Glutamatergic neuron (in vitro differentiated cells): ENCODE results near the gene DOCK1. TPM values are rescaled to one million over a fixed set of nuclear protein-coding genes. Genes with fewer than 3 reads are reported as not detected.

Source experiments
- DNase-seq: peaks from one replicate; pipeline ENCODE4 v3.0.0; 2022
- H3K27ac Mint-ChIP-seq: one replicate; pipeline ENCODE4 v1.8.0; 2020; ENCODE audit warnings: mild to moderate bottlenecking, mixed read lengths, inconsistent platforms; ENCODE audit not compliant: unreplicated experiment
- H3K27me3 Mint-ChIP-seq: one replicate; pipeline ENCODE4 v1.8.0; 2020; ENCODE audit warnings: mild to moderate bottlenecking, moderate library complexity, mixed read lengths, inconsistent platforms; ENCODE audit not compliant: unreplicated experiment
- H3K36me3 Mint-ChIP-seq: one replicate; pipeline ENCODE4 v1.8.0; 2020; ENCODE audit warnings: mild to moderate bottlenecking, mixed read lengths, inconsistent platforms; ENCODE audit not compliant: unreplicated experiment
- H3K4me1 Mint-ChIP-seq: one replicate; pipeline ENCODE4 v1.8.0; 2020; ENCODE audit warnings: mild to moderate bottlenecking, low read depth, mixed read lengths, inconsistent platforms; ENCODE audit not compliant: unreplicated experiment
- H3K4me3 Mint-ChIP-seq: one replicate; pipeline ENCODE4 v1.8.0; 2020; ENCODE audit warnings: mild to moderate bottlenecking, mixed read lengths, inconsistent platforms; ENCODE audit not compliant: unreplicated experiment
- H3K9me3 Mint-ChIP-seq: one replicate; pipeline ENCODE4 v1.8.0; 2020; ENCODE audit warnings: mild to moderate bottlenecking, moderate library complexity, mixed read lengths, inconsistent platforms; ENCODE audit not compliant: unreplicated experiment
- total RNA-seq: library from RNA; stranded (reverse); fragmentation: NEBNext Ultra II Directional; extraction: Animal tissue kit (Norgen Biotek cat#: 25700); gene quantifications from one replicate; pipeline ENCODE4 v1.2.1, GENCODE V29; 2021; ENCODE audit not compliant: unreplicated experiment
- TF ChIP-seq, protein P1 (sequence below): fragments of 200-600 bp; sonication (generic); IDR thresholded peaks from one replicate; pipeline ENCODE4 v1.5.0; 2021; ENCODE audit not compliant: partially characterized antibody, unreplicated experiment

DOCK1 gene
- total RNA-seq, 1 donor from 2014 or later: 19.7 TPM

DNA sequence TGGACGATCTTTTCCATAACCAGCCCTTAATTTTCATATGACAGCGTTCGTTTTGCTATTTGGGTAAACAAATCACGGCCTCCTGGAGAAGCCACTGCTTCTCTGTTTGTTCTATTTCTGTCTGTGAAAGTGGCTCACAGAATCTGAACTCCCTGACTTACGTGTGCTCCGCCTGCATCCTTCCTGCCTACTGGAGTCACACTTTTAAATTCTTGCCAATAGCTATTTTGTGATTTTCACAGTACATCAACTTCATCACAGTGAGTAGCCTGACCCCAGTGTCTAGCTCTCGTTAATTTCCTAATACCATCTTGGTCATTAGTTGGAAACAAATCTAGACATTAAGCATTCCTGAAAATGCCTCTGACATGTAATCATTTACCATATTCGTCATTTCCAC lies 594.9 kb downstream of the DOCK1 start:
- no peak overlapping the region for H3K27ac Mint-ChIP-seq
- H3K36me3 Mint-ChIP-seq: no peaks in the 10 kb centered on the region
- H3K4me1 Mint-ChIP-seq: peaks cover 14% of the 10 kb centered on the region
- no peak for DNase-seq
- TF ChIP-seq, protein P1, sequence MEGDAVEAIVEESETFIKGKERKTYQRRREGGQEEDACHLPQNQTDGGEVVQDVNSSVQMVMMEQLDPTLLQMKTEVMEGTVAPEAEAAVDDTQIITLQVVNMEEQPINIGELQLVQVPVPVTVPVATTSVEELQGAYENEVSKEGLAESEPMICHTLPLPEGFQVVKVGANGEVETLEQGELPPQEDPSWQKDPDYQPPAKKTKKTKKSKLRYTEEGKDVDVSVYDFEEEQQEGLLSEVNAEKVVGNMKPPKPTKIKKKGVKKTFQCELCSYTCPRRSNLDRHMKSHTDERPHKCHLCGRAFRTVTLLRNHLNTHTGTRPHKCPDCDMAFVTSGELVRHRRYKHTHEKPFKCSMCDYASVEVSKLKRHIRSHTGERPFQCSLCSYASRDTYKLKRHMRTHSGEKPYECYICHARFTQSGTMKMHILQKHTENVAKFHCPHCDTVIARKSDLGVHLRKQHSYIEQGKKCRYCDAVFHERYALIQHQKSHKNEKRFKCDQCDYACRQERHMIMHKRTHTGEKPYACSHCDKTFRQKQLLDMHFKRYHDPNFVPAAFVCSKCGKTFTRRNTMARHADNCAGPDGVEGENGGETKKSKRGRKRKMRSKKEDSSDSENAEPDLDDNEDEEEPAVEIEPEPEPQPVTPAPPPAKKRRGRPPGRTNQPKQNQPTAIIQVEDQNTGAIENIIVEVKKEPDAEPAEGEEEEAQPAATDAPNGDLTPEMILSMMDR: no peak
- no peak overlapping the region for H3K4me3 Mint-ChIP-seq
- H3K9me3 Mint-ChIP-seq: peaks cover 2% of the 10 kb centered on the region
- peaks cover 4% of the 10 kb centered on the region for H3K27me3 Mint-ChIP-seq

Other genes starting within 250 kb of the DOCK1 start
- gene C10orf90, start 234.7 kb upstream of the DOCK1 start, total RNA-seq: not detected